Effector memory CD4-positive, alpha-beta T cell (primary cell): ENCODE results near the gene PRR5.
"Not testable (repeated sequence)": the region's sequence is repeated elsewhere in the genome, so short reads cannot be mapped to it uniquely, and the experiment has no call there.

ENCODE experiments used
- DNase-seq, 3 donors: peaks; one replicate each; pipeline ENCODE4 v3.0.0-alpha.2; 2020
- H3K27ac ChIP-seq: 2 replicates; pipeline ENCODE4 v1.7.0; 2013; ENCODE audit warnings: mild to moderate bottlenecking, low read length, moderate library complexity; ENCODE audit not compliant: insufficient read depth, poor library complexity, severe bottlenecking
- H3K27me3 ChIP-seq: replicated peaks from 2 replicates; pipeline ENCODE4 v1.7.0; 2013; ENCODE audit warnings: mild to moderate bottlenecking, low read length; ENCODE audit not compliant: insufficient read depth, control insufficient read depth, poor library complexity, severe bottlenecking
- H3K36me3 ChIP-seq: 2 replicates; pipeline ENCODE4 v1.7.0; 2013; ENCODE audit warnings: mild to moderate bottlenecking, low read length, moderate library complexity; ENCODE audit not compliant: control insufficient read depth, insufficient read depth
- H3K4me1 ChIP-seq: 2 replicates; pipeline ENCODE4 v1.7.0; 2013; ENCODE audit warnings: low read length, mild to moderate bottlenecking; ENCODE audit not compliant: control insufficient read depth, insufficient read depth, poor library complexity, severe bottlenecking
- H3K4me3 ChIP-seq: 2 replicates; pipeline ENCODE4 v1.7.0; 2013; ENCODE audit warnings: low read length, low read depth, mild to moderate bottlenecking; ENCODE audit not compliant: insufficient read depth, poor library complexity, severe bottlenecking
- H3K9me3 ChIP-seq: 2 replicates; pipeline ENCODE4 v1.7.0; 2013; ENCODE audit warnings: mild to moderate bottlenecking, low read length, moderate library complexity; ENCODE audit not compliant: control insufficient read depth

Gene PRR5

GRCh38 chr22:44738347-44738715, 36.3 kb downstream of the PRR5 start:
- Histone ChIP-seq H3K27me3 (no peaks in the 10 kb centered on the region), H3K27ac (no peak overlapping the region), H3K9me3 (no peaks in the 10 kb centered on the region), H3K4me3 (no peak overlapping the region), H3K36me3 (no peaks in the 10 kb centered on the region), H3K4me1 (no peaks in the 10 kb centered on the region)
- DNase-seq = no peak

DNA sequence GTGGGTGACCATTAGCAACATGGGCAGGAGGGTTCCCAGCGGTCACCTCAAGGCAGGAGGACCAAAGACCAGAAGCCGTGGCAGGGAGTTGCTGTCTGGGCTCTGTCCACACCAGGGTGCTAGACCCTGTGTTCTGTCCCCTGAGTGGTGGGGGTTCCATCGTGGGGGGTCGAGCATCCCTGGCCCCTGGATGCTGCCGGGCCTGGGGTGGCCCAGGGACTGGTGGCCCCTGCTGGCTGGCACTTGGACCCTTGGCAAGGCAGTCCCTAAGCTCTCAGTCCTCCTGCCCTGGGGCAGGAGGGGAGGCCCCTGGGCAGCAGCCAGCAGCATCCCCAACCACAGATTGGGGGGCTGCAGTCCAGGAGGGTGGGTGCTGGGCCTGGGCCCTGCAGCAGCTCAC, 37.0 kb downstream of the PRR5 start:
- H3K9me3 ChIP-seq = no peaks in the 10 kb centered on the region
- no peak overlapping the region for H3K4me3 ChIP-seq

GRCh38 chr22:44739666-44740065, 37.7 kb downstream of the PRR5 start:
- H3K27ac ChIP-seq, H3K4me1 ChIP-seq, H3K36me3 ChIP-seq, H3K4me3 ChIP-seq, H3K27me3 ChIP-seq, DNase-seq, H3K9me3 ChIP-seq: not testable (repeated sequence)

More for the DNA sequence above, 37.0 kb downstream of the PRR5 start:
- DNase-seq = no peak
- H3K4me1 ChIP-seq = no peaks in the 10 kb centered on the region
- H3K27ac ChIP-seq = no peak overlapping the region
- no peaks in the 10 kb centered on the region for H3K27me3 ChIP-seq
- H3K36me3 ChIP-seq = no peaks in the 10 kb centered on the region

- no peaks in the 10 kb centered on the region for H3K9me3 ChIP-seq
- H3K36me3 ChIP-seq = no peaks in the 10 kb centered on the region
- no peaks in the 10 kb centered on the region for H3K27me3 ChIP-seq
- H3K4me1 ChIP-seq = no peaks in the 10 kb centered on the region
- DNase-seq = no peak
- H3K4me3 ChIP-seq = no peak overlapping the region
- no peak overlapping the region for H3K27ac ChIP-seq
These were observed 38.3 kb downstream of the PRR5 start for GRCh38 chr22:44740307-44740706.

DNA sequence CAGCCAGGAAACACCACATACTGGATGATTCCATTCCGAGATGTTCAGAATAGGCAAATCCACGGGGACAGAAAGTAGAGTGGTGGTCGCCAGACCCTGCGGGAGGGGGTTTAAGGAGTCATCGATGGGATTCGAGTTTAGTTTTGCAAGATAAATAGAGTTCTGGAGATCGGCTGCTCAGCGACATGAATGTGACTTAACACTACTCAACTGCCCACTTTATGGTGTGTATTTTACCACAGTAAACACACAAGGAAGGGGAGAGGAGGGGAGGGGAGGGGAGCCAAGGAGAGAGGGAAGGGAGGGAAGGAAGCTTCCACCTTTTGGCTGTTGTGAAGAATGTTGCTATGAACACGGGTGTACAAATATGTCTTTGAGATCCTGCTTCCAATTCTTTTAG, 39.9 kb downstream of the PRR5 start:
- DNase-seq = no peak
- H3K27ac ChIP-seq = no peak overlapping the region
- no peaks in the 10 kb centered on the region for H3K36me3 ChIP-seq
- H3K4me1 ChIP-seq = no peaks in the 10 kb centered on the region
- H3K27me3 ChIP-seq = no peaks in the 10 kb centered on the region
- H3K4me3 ChIP-seq = no peak overlapping the region
- H3K9me3 ChIP-seq = no peaks in the 10 kb centered on the region

DNA sequence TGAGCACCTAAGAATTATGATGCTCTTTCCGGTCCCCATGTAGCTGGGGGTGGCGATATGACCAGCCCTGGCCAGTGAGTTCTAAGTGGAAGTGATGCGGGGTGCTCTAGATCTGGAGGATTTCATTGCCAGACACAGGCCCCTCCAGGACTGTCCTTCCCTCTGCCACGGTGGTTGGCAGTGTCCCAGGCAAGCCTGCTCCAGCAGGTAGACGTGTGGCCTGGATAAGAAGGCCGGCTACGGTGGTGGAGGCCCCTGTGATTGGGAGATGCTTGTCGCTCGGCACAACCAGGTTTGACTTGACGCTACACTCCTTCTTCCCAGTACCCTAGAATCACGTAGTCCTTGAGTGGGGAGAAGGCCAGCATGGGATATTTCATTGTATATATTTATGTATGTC, 41.2 kb downstream of the PRR5 start:
- H3K27me3 ChIP-seq = no peaks in the 10 kb centered on the region
- H3K4me1 ChIP-seq = no peaks in the 10 kb centered on the region
- no peak overlapping the region for H3K27ac ChIP-seq
- no peak for DNase-seq
- H3K9me3 ChIP-seq = no peaks in the 10 kb centered on the region
- H3K4me3 ChIP-seq = no peak overlapping the region
- no peaks in the 10 kb centered on the region for H3K36me3 ChIP-seq

- Histone ChIP-seq H3K4me3 (no peak overlapping the region), H3K4me1 (no peaks in the 10 kb centered on the region), H3K27me3 (no peaks in the 10 kb centered on the region), H3K27ac (no peak overlapping the region), H3K9me3 (no peaks in the 10 kb centered on the region), H3K36me3 (no peaks in the 10 kb centered on the region)
- DNase-seq = no peak
These were observed 41.8 kb downstream of the PRR5 start for GRCh38 chr22:44743804-44744211.

GRCh38 chr22:44745853-44746789, 44.1 kb downstream of the PRR5 start:
- Histone ChIP-seq H3K36me3 (no peaks in the 10 kb centered on the region), H3K27me3 (no peaks in the 10 kb centered on the region), H3K9me3 (no peaks in the 10 kb centered on the region), H3K4me3 (no peak overlapping the region), H3K4me1 (no peaks in the 10 kb centered on the region), H3K27ac (no peak overlapping the region)
- no peak for DNase-seq

DNA sequence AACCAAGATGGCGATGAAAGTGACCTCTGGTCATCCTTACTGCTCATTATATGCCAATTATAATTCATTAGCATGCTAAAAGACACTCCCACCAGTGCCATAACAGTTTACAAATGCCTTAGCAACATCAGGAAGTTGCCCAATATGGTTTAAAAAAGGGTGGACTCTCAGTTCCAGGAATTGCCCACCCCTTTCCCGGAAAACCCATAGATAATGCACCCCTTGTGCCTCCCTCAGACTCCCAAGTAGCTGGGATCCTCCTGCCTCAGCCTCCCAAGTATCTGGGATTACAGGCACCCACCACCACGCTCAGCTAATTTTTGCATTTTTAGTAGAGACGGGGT, 45.8 kb downstream of the PRR5 start:
- not testable (repeated sequence) for H3K27ac ChIP-seq, H3K36me3 ChIP-seq, H3K4me3 ChIP-seq, DNase-seq, H3K9me3 ChIP-seq, H3K4me1 ChIP-seq, H3K27me3 ChIP-seq

GRCh38 chr22:44748524-44748923, 46.5 kb downstream of the PRR5 start:
- Histone ChIP-seq H3K9me3 (no peaks in the 10 kb centered on the region), H3K4me3 (no peak overlapping the region), H3K27ac (no peak overlapping the region), H3K27me3 (peaks cover 9% of the 10 kb centered on the region), H3K36me3 (no peaks in the 10 kb centered on the region), H3K4me1 (peaks cover 6% of the 10 kb centered on the region)
- DNase-seq = no peak
